H1 (cell line): ENCODE measurements around the gene GPR68. TPM values are rescaled to one million over a fixed set of nuclear protein-coding genes. Genes with fewer than 3 reads are reported as not detected.

ENCODE experiments used
- CTCF ChIA-PET: fragments of 300-600 bp; sonication (Branson Sonifier 250); formaldehyde crosslinking; loops from one replicate; lab custom pipeline; 2021; ENCODE audit not compliant: partially characterized antibody; lab: Charles Lee
- POLR2A ChIA-PET: fragments of 300-600 bp; sonication (Branson Sonifier 250); formaldehyde crosslinking; loops from one replicate; lab custom pipeline; 2021; ENCODE audit warnings: inconsistent platforms; ENCODE audit not compliant: partially characterized antibody; lab: Charles Lee
- DNase-seq, 2 experiments: peaks; one replicate each; pipeline versions ENCODE4 v3.0.0 to v3.0.0-alpha.2; 2010 to 2022; ENCODE audit warnings: low spot score in 2 of 2, low read depth in 1 of 2, mixed read lengths in 1 of 2
- FAIRE-seq: peaks from 2 replicates; lab custom pipeline; 2011; peaks lifted over from hg19 to GRCh38; lab: Jason Lieb, UNC
- H2AFZ ChIP-seq: 2 replicates; pipeline ENCODE4 v1.8.1; 2012; ENCODE audit warnings: low read length, inconsistent platforms
- H2AK5ac ChIP-seq: 2 replicates; pipeline ENCODE4 v1.6.1; 2013; ENCODE audit warnings: low read depth, low read length
- H2BK120ac ChIP-seq: replicated peaks from 2 replicates; pipeline ENCODE3; 2013; ENCODE audit warnings: low read depth, low read length, inconsistent platforms
- H2BK12ac ChIP-seq: 2 replicates; pipeline ENCODE4 v1.6.1; 2013; ENCODE audit warnings: low read depth, low read length
- H2BK15ac ChIP-seq: 2 replicates; pipeline ENCODE4 v1.6.1; 2013; ENCODE audit warnings: low read length
- H2BK20ac ChIP-seq: 2 replicates; pipeline ENCODE4 v1.6.1; 2013; ENCODE audit warnings: low read length
- H2BK5ac ChIP-seq: 2 replicates; pipeline ENCODE4 v1.6.1; 2013; ENCODE audit warnings: low read depth, low read length
- H3K14ac ChIP-seq: 2 replicates; pipeline ENCODE4 v1.6.1; 2013; ENCODE audit warnings: inconsistent platforms; ENCODE audit not compliant: insufficient read length
- H3K18ac ChIP-seq: 2 replicates; pipeline ENCODE4 v1.6.1; 2013; ENCODE audit warnings: low read length; ENCODE audit errors: extremely low read depth
- H3K23ac ChIP-seq: 2 replicates; pipeline ENCODE4 v1.6.1; 2013; ENCODE audit warnings: inconsistent platforms; ENCODE audit not compliant: insufficient read length
- H3K23me2 ChIP-seq: 2 replicates; pipeline ENCODE4 v1.6.1; 2013; ENCODE audit warnings: low read depth, low read length
- H3K27ac ChIP-seq: 2 replicates; pipeline ENCODE4 v1.6.1; 2011; ENCODE audit warnings: low read depth, low read length, inconsistent platforms
- H3K27me3 ChIP-seq, 4 experiments: replicated peaks in 1 of 4; 1 replicate in 1 of 4; 2 replicates in 3 of 4; pipeline versions ENCODE4 v1.6.1 to v1.8.1; 2011 to 2013; ENCODE audit warnings: low read length in 3 of 4, mild to moderate bottlenecking in 3 of 4, inconsistent platforms in 2 of 4, mixed read lengths in 2 of 4, moderate library complexity in 1 of 4; ENCODE audit not compliant: control insufficient read depth in 3 of 4, insufficient read depth in 3 of 4; ENCODE audit errors: extremely low read depth in 1 of 4
- H3K36me3 ChIP-seq, 4 experiments: 2 replicates each; pipeline versions ENCODE4 v1.6.1 to v1.8.1; 2011 to 2013; ENCODE audit warnings: mild to moderate bottlenecking in 4 of 4, low read length in 3 of 4, moderate library complexity in 2 of 4, control low read depth in 1 of 4, inconsistent platforms in 1 of 4; ENCODE audit not compliant: insufficient read depth in 4 of 4, control insufficient read depth in 2 of 4
- H3K4ac ChIP-seq: replicated peaks from 2 replicates; pipeline ENCODE3; 2013; ENCODE audit warnings: low read length, low read depth, mixed read lengths, inconsistent platforms; ENCODE audit not compliant: insufficient read length
- H3K4me1 ChIP-seq, 4 experiments: replicated peaks in 1 of 4; 1 replicate in 1 of 4; 2 replicates in 3 of 4; pipeline versions ENCODE4 v1.6.1 to v1.8.1; 2011 to 2013; ENCODE audit warnings: low read length in 3 of 4, inconsistent platforms in 2 of 4, mixed read lengths in 1 of 4; ENCODE audit not compliant: insufficient read depth in 4 of 4, control insufficient read depth in 3 of 4
- H3K4me2 ChIP-seq, 2 experiments: 2 replicates each; pipeline versions ENCODE4 v1.6.1 to v1.8.1; 2011 to 2013; ENCODE audit warnings: low read depth in 2 of 2, low read length in 2 of 2, control low read depth in 1 of 2, inconsistent platforms in 1 of 2, mild to moderate bottlenecking in 1 of 2; ENCODE audit not compliant: insufficient read depth in 1 of 2
- H3K4me3 ChIP-seq, 4 experiments: fragments of 200-600, 300-600 bp in 1 of 4; sonication (generic), shearing (Covaris generic), sonication (Bioruptor Twin) in 1 of 4; 2 replicates each; pipeline versions ENCODE4 v1.5.1 to v1.8.1; 2011 to 2016; ENCODE audit warnings: low read length in 4 of 4, low read depth in 3 of 4, control low read depth in 2 of 4, inconsistent platforms in 2 of 4, mild to moderate bottlenecking in 2 of 4, mixed read lengths in 1 of 4, moderate library complexity in 1 of 4; ENCODE audit not compliant: insufficient read depth in 2 of 4; ENCODE audit errors: extremely low read depth in 1 of 4
- H3K56ac ChIP-seq: replicated peaks from 2 replicates; pipeline ENCODE3; 2013; ENCODE audit warnings: low read depth, mild to moderate bottlenecking, mixed read lengths, low read length, inconsistent platforms; ENCODE audit not compliant: insufficient read length
- H3K79me1 ChIP-seq: 2 replicates; pipeline ENCODE4 v1.6.1; 2013; ENCODE audit warnings: low read depth, low read length, control low read depth
- H3K79me2 ChIP-seq, 2 experiments: 2 replicates each; pipeline versions ENCODE4 v1.6.1 to v1.8.1; 2012 to 2013; ENCODE audit warnings: low read length in 2 of 2, mild to moderate bottlenecking in 2 of 2, inconsistent platforms in 1 of 2; ENCODE audit not compliant: insufficient read depth in 2 of 2, control insufficient read depth in 1 of 2
- H3K9ac ChIP-seq, 4 experiments: replicated peaks in 1 of 4; 1 replicate in 1 of 4; 2 replicates in 3 of 4; pipeline versions ENCODE4 v1.6.1 to v1.8.1; 2011 to 2013; ENCODE audit warnings: low read depth in 3 of 4, low read length in 3 of 4, control low read depth in 2 of 4, mild to moderate bottlenecking in 2 of 4, moderate library complexity in 2 of 4, inconsistent platforms in 1 of 4; ENCODE audit errors: extremely low read depth in 1 of 4
- H3K9me3 ChIP-seq, 2 experiments: 2 replicates each; pipeline versions ENCODE4 v1.6.1 to v1.8.1; 2012 to 2013; ENCODE audit warnings: mild to moderate bottlenecking in 2 of 2, moderate library complexity in 2 of 2, control low read depth in 1 of 2, inconsistent platforms in 1 of 2, low read depth in 1 of 2, low read length in 1 of 2, mixed read lengths in 1 of 2; ENCODE audit not compliant: insufficient read depth in 2 of 2
- H4K20me1 ChIP-seq, 2 experiments: replicated peaks in 1 of 2; 2 replicates each; pipeline versions ENCODE3 to v1.8.1; 2011 to 2013; ENCODE audit warnings: inconsistent platforms in 2 of 2, low read length in 2 of 2, mild to moderate bottlenecking in 1 of 2; ENCODE audit not compliant: insufficient read depth in 2 of 2, control insufficient read depth in 1 of 2
- H4K5ac ChIP-seq: 2 replicates; pipeline ENCODE4 v1.6.1; 2013; ENCODE audit warnings: low read length, low read depth, mixed read lengths, inconsistent platforms; ENCODE audit not compliant: insufficient read length
- H4K8ac ChIP-seq: 2 replicates; pipeline ENCODE4 v1.8.0; 2013; ENCODE audit warnings: mild to moderate bottlenecking, moderate library complexity, low read length, inconsistent platforms; ENCODE audit not compliant: insufficient read depth; ENCODE audit errors: extremely low read depth
- H4K91ac ChIP-seq: replicated peaks from 2 replicates; pipeline ENCODE3; 2013; ENCODE audit warnings: low read length, mixed read lengths, inconsistent platforms; ENCODE audit not compliant: insufficient read length
- GABPA ChIP-seq: IDR thresholded peaks from 2 replicates; pipeline ENCODE4 v1.6.1; 2011; ENCODE audit warnings: mild to moderate bottlenecking, low read length, moderate library complexity, borderline replicate concordance; ENCODE audit not compliant: insufficient read depth
- HDAC2 ChIP-seq, 2 experiments: fragments of 300-600 bp in 1 of 2; sonication (generic) in 1 of 2; IDR thresholded peaks; 2 replicates each; pipeline ENCODE4 v1.6.1; 2011 to 2012; ENCODE audit warnings: low read depth in 2 of 2, low read length in 2 of 2, mild to moderate bottlenecking in 2 of 2, moderate library complexity in 2 of 2, borderline replicate concordance in 1 of 2, inconsistent platforms in 1 of 2
- RFX5 ChIP-seq: IDR thresholded peaks from 2 replicates; pipeline ENCODE4 v1.6.1; 2011; ENCODE audit warnings: low read depth, low read length, improper control_type of control experiment, borderline replicate concordance
- RXRA ChIP-seq: IDR thresholded peaks from 2 replicates; pipeline ENCODE4 v1.6.1; 2011; ENCODE audit warnings: low read depth, mild to moderate bottlenecking, low read length, moderate library complexity; ENCODE audit not compliant: insufficient read depth
- WGBS, 2 experiments: shearing (Covaris generic) in 1 of 2; methylation state at CpG; one replicate each; pipeline versions ENCODE4 v1.1.6 to v1.1.7; 2013 to 2015; ENCODE audit warnings: low lambda C conversion rate in 2 of 2, mixed read lengths in 2 of 2, inconsistent platforms in 1 of 2, low coverage in 1 of 2, missing lambda C conversion rate in 1 of 2; ENCODE audit not compliant: insufficient replicate concordance in 2 of 2, insufficient coverage in 1 of 2, insufficient read length in 1 of 2; ENCODE audit errors: extremely low coverage in 1 of 2, missing lambda C conversion rate in 1 of 2; 5-methylcytosine and 5-hydroxymethylcytosine counted together
- polyA plus RNA-seq, 7 experiments: library from polyadenylated mRNA; depleted of rRNA in 3 of 7; stranded (reverse) in 5 of 7; unstranded in 2 of 7; fragments of >200 nt in 5 of 7; fragments of 200-250 nt in 2 of 7; gene quantifications; 1 replicate in 5 of 7; 2 replicates in 1 of 7; 4 replicates in 1 of 7; pipeline versions ENCODE4 v1.2.1 to v1.2.3, GENCODE V29; 2011 to 2013; ENCODE audit warnings: missing spikeins in 2 of 7, mixed read lengths in 2 of 7
- total RNA-seq: library from RNA; stranded (reverse); fragmentation: NEBNext Ultra II Directional; extraction: Animal tissue kit (Norgen Biotek cat#: 25700); gene quantifications from 2 replicates; pipeline ENCODE4 v1.2.1, GENCODE V29; 2021

Gene GPR68
- total and polyA plus RNA-seq, 2 of the 8 experiments (the other 6 are each of a cell fraction or from before 2014, with no cell fraction given): 0.22 to 0.76 TPM

DNA sequence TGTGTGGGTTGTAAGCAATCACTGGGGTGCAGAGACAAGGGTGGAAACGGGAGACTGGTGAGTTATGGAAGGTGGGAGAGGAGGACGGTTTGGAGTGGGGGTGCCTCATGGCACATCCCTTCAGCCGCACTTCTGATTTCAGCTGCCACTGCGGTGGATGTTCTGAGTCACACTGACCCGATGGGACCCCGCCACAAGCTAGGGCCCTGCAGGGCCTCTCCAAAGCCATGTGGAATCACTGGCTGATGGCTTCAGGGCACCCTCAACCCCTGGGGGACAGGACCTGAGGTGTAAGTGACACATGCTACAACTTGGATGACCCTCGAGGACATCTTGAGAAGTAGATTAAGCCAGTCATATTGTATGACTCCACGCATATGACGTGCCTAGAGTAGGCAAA is 53.7 kb downstream of the GPR68 start:
- Histone ChIP-seq H4K5ac (no peak overlapping the region), H3K18ac (no peak overlapping the region), H3K9ac (no peak overlapping the region), H2BK5ac (no peak overlapping the region; the same call in 1 of the 2 replicates), H2BK20ac (no peak overlapping the region), H3K27ac (no peak overlapping the region), H3K14ac (no peak overlapping the region), H4K91ac (no peak overlapping the region), H3K56ac (no peak overlapping the region), H2BK12ac (no peak overlapping the region), H3K4ac (no peak overlapping the region), H3K79me2 (no peaks in the 10 kb centered on the region), H3K23me2 (no peaks in the 10 kb centered on the region), H3K36me3 (peaks cover 2 to 17% (median 6%) of the 10 kb centered on the region in 4 experiments; a peak in 5 of 8 replicates), H2BK15ac (no peak overlapping the region), H3K9me3 (no peaks in the 10 kb centered on the region), H4K8ac (no peak overlapping the region), H3K4me1 (no peaks in the 10 kb centered on the region; a peak in 1 of 7 replicates), H3K79me1 (no peaks in the 10 kb centered on the region), H2AFZ (no peak overlapping the region), H4K20me1 (no peaks in the 10 kb centered on the region), H3K4me2 (no peak overlapping the region), H2AK5ac (no peak overlapping the region), H3K27me3 (no peaks in the 10 kb centered on the region), H2BK120ac (no peak overlapping the region), H3K4me3 (no peak overlapping the region), H3K23ac (no peak overlapping the region)
- TF ChIP-seq GABPA (no peak), RXRA (no peak), HDAC2 (IDR thresholded peaks at IDR 0.05; ENCODE audit: borderline replicate concordance in 1 of 2, low read depth in 2 of 2, low read length in 2 of 2) (no peak), RFX5 (no peak)
- FAIRE-seq (no peak), DNase-seq (no peak)
- WGBS, 2 experiments: 95% methylated on average over 9 of the region's 9 CpGs; no CpG with 5 or more reads in 1 of the 2 experiments
- POLR2A ChIA-PET: no interaction called here
- CTCF ChIA-PET: interaction anchor here (1.1 kb wide), 1 partner anchor 14 kb away, joined by 3 read pairs; no protein-coding TSS in a partner anchor
